Measurements from ENCODE around the gene GALNT14. TPM values are rescaled to one million over a fixed set of nuclear protein-coding genes. Genes with fewer than 3 reads are reported as not detected.

GALNT14 gene
- total and polyA plus RNA-seq, 8 donors, result 1.9 to 9.1 (median 2.8) TPM

DNA sequence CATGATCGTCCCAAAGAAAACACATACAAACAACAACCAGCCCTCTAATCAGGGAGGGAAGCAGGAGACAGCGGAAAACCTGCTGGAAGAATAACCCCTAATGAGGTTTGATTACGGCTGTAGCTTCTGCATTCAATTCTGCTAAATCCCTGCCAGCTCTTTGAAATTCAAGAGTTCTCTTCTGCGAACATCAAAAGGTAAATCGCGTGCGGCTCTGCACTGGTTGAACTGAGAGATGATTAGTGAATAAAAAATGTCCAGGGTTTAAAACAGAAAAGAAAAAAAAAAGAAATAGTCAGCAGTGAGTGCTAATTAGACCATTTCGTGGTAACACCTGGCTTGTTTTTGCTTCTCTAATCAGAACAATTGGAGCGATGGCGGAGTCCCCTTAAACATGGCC is 178.0 kb downstream of the GALNT14 start:
- TF ChIP-seq, protein P1, sequence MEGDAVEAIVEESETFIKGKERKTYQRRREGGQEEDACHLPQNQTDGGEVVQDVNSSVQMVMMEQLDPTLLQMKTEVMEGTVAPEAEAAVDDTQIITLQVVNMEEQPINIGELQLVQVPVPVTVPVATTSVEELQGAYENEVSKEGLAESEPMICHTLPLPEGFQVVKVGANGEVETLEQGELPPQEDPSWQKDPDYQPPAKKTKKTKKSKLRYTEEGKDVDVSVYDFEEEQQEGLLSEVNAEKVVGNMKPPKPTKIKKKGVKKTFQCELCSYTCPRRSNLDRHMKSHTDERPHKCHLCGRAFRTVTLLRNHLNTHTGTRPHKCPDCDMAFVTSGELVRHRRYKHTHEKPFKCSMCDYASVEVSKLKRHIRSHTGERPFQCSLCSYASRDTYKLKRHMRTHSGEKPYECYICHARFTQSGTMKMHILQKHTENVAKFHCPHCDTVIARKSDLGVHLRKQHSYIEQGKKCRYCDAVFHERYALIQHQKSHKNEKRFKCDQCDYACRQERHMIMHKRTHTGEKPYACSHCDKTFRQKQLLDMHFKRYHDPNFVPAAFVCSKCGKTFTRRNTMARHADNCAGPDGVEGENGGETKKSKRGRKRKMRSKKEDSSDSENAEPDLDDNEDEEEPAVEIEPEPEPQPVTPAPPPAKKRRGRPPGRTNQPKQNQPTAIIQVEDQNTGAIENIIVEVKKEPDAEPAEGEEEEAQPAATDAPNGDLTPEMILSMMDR (IDR thresholded peaks at IDR 0.05), result no peak
- no peak for DNase-seq
- Histone ChIP-seq H3K4me3 (no peak overlapping the region), H3K27me3 (no peaks in the 10 kb centered on the region), H3K9me3 (no peaks in the 10 kb centered on the region), H3K4me1 (no peaks in the 10 kb centered on the region), H3K27ac (no peak overlapping the region), H3K36me3 (no peaks in the 10 kb centered on the region)
- intact Hi-C loops (cut with DNase I), result no loop called here
- FAIRE-seq, result no peak
- 84 to 88% methylated on average over 10 of the region's 10 CpGs for WGBS, 2 donors
- no peak for ATAC-seq

GRCh38 chr2:30959653-30960052 is 178.6 kb downstream of the GALNT14 start:
- no peak overlapping the region for H3K4me3 ChIP-seq
- TF ChIP-seq, protein P1 (IDR thresholded peaks at IDR 0.05), result no peak
- no peaks in the 10 kb centered on the region for H3K4me1 ChIP-seq
- WGBS, 2 donors, result 79 to 83% methylated on average over 3 of the region's 3 CpGs
- no peak for ATAC-seq
- intact Hi-C loops (cut with DNase I), result no loop called here
- no peak overlapping the region for H3K27ac ChIP-seq
- DNase-seq, result no peak
- no peaks in the 10 kb centered on the region for H3K9me3 ChIP-seq
- no peak for FAIRE-seq
- H3K27me3 ChIP-seq, result no peaks in the 10 kb centered on the region
- no peaks in the 10 kb centered on the region for H3K36me3 ChIP-seq

DNA sequence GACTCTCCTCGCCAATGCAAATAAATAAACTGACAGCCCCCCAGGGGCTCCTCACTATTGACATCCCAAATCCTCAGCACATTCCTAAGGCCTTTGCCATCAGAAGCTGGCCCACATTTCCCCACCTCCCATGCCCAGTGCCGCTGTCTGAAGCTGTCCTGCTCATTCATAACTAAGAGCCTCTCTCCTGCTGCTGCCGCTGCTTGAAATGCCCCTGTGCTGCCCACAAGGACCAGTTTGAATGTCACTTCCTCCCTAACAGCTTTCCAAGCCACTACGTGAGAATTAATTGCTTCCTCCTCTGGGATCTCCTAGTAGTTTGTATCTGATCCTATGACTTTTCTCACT is 179.3 kb downstream of the GALNT14 start:
- FAIRE-seq (no peak), ATAC-seq (no peak), DNase-seq (no peak)
- Histone ChIP-seq H3K27ac (no peak overlapping the region), H3K27me3 (no peaks in the 10 kb centered on the region), H3K4me3 (no peak overlapping the region), H3K36me3 (no peaks in the 10 kb centered on the region), H3K4me1 (no peaks in the 10 kb centered on the region), H3K9me3 (no peaks in the 10 kb centered on the region)
- TF ChIP-seq, protein P1 (IDR thresholded peaks at IDR 0.05), result no peak
- intact Hi-C loops (cut with DNase I), result no loop called here
- WGBS, 2 donors, result 59 to 63% methylated on average over 4 of the region's 4 CpGs

DNA sequence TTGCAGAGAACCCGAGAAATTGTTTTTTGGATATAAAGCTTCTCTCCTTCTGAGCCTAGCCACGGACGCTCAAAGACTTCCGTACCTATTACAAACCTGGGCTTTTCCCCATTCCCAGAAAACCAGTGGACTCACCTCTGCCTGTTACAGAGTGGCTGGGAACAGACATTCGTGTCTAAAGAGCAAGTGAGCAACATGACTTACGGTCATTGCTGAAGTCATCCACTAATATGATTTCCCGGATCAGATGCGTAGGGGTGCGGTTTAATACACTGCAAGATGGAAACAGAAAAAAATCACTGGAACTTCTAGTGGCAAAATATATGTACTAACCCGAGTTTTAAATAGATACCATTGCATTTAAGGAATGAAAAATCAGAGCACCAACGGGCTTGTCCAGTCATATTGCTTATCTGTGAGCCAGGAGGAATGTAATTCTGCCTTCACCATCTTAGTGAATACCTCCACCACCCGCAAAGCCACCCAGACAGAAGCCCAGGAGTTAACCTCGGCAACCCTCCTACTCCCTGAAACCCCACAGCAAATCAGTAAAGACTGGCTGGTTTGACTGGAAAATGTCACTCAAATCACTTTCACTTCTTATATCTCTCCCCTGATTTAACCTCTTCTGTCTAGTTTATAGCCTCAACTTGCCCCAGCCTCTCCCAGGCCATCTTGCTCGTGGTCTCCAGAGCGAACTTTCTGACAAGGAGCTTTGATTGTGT is 179.9 kb downstream of the GALNT14 start:
- ATAC-seq (no peak), DNase-seq (no peak), FAIRE-seq (no peak)
- H3K4me1 ChIP-seq, result no peaks in the 10 kb centered on the region
- 79 to 84% methylated on average over 15 of the region's 15 CpGs for WGBS, 2 donors
- no peak overlapping the region for H3K4me3 ChIP-seq
- TF ChIP-seq, protein P1 (IDR thresholded peaks at IDR 0.05), result no peak
- intact Hi-C loops (cut with DNase I), result no loop called here
- no peaks in the 10 kb centered on the region for H3K9me3 ChIP-seq
- H3K27ac ChIP-seq, result no peak overlapping the region
- no peaks in the 10 kb centered on the region for H3K27me3 ChIP-seq
- no peaks in the 10 kb centered on the region for H3K36me3 ChIP-seq

DNA sequence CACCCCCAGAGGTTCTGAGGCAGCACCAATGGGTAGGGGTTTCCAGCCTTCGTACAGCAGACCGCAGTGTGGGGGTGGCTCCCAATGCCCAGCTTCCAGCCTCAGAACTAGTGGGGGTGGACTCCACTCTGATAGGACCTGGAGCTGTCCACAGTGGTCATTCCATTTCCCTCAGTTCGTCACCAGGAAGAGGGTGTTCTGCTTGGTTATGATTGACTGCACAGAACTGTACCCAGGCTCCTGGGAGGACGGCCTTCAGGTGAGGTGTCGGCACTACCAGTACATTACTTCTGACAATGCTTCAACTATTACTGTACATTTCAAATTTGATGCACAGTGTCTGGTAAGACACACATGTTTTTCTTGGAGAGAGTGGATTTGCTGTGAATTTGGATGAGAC is 180.6 kb downstream of the GALNT14 start:
- FAIRE-seq (no peak), DNase-seq (no peak), ATAC-seq (no peak)
- intact Hi-C loops (cut with DNase I), result no loop called here
- no peaks in the 10 kb centered on the region for H3K4me1 ChIP-seq
- H3K27ac ChIP-seq, result no peak overlapping the region
- 91 to 92% methylated on average over 5 of the region's 5 CpGs for whole genome bisulfite sequencing, 2 donors
- H3K27me3 ChIP-seq, result no peaks in the 10 kb centered on the region
- TF ChIP-seq, protein P1 (IDR thresholded peaks at IDR 0.05), result no peak
- H3K4me3 ChIP-seq, result no peak overlapping the region
- H3K9me3 ChIP-seq, result no peaks in the 10 kb centered on the region
- no peaks in the 10 kb centered on the region for H3K36me3 ChIP-seq
